ENCODE results near the gene SPG7. TPM values are rescaled to one million over a fixed set of nuclear protein-coding genes. Genes with fewer than 3 reads are reported as not detected.
A peak's percentile ranks its signal among the peaks of the same experiment; 100 is the strongest.

Gene SPG7
- total RNA-seq, 2 donors from 2014 or later, result 214 to 333 TPM

GRCh38 chr16:89576153-89577054 lies 68.2 kb downstream of the SPG7 start:
- DNase-seq (ENCODE audit: low spot score), result no peak
- H3K9me3 ChIP-seq, result no peaks in the 10 kb centered on the region
- H3K4me3 ChIP-seq, result peak overlapping the region; percentile 38
- peaks cover 11 to 17% of the 10 kb centered on the region in 2 donors for H3K4me1 ChIP-seq (ENCODE audit: control insufficient read depth in 1 of 2, low read depth in 2 of 2)
- ATAC-seq (ENCODE audit: insufficient number of reproducible peaks, low FRiP score, low read depth), result no peak
- H3K27ac ChIP-seq, result no peak overlapping the region
- H3K36me3 ChIP-seq, result no peaks in the 10 kb centered on the region
- no peak for TF ChIP-seq CTCF (IDR thresholded peaks at IDR 0.05)
- peaks cover 4% of the 10 kb centered on the region for H3K27me3 ChIP-seq (replicated peaks; ENCODE audit: insufficient read depth)

- Histone ChIP-seq H3K4me1 (ENCODE audit: control insufficient read depth in 1 of 2, low read depth in 2 of 2) (peaks cover 11 to 17% of the 10 kb centered on the region in 2 donors), H3K4me3 (no peak overlapping the region), H3K9me3 (no peaks in the 10 kb centered on the region), H3K27ac (no peak overlapping the region), H3K27me3 (replicated peaks; ENCODE audit: insufficient read depth) (peaks cover 4% of the 10 kb centered on the region), H3K36me3 (no peaks in the 10 kb centered on the region)
- no peak for TF ChIP-seq CTCF (IDR thresholded peaks at IDR 0.05)
- ATAC-seq (ENCODE audit: insufficient number of reproducible peaks, low FRiP score, low read depth), result no peak
- DNase-seq (ENCODE audit: low spot score), result no peak
Measured at GRCh38 chr16:89577055-89577759, 69.0 kb downstream of the SPG7 start.

GRCh38 chr16:89579351-89579750 lies 71.1 kb downstream of the SPG7 start:
- H3K27me3 ChIP-seq (replicated peaks; ENCODE audit: insufficient read depth), result peaks cover 4% of the 10 kb centered on the region
- no peaks in the 10 kb centered on the region for H3K36me3 ChIP-seq
- TF ChIP-seq CTCF (IDR thresholded peaks at IDR 0.05), result no peak
- no peak for DNase-seq (ENCODE audit: low spot score)
- H3K4me3 ChIP-seq, result no peak overlapping the region
- peaks cover 10 to 16% of the 10 kb centered on the region in 2 donors for H3K4me1 ChIP-seq (ENCODE audit: control insufficient read depth in 1 of 2, low read depth in 2 of 2)
- no peaks in the 10 kb centered on the region for H3K9me3 ChIP-seq
- ATAC-seq (ENCODE audit: insufficient number of reproducible peaks, low FRiP score, low read depth), result no peak
- no peak overlapping the region for H3K27ac ChIP-seq

- Histone ChIP-seq H3K4me3 (no peak overlapping the region), H3K36me3 (no peaks in the 10 kb centered on the region), H3K27me3 (replicated peaks; ENCODE audit: insufficient read depth) (no peaks in the 10 kb centered on the region), H3K4me1 (ENCODE audit: control insufficient read depth in 1 of 2, low read depth in 2 of 2) (no peaks in the 10 kb centered on the region), H3K27ac (no peak overlapping the region), H3K9me3 (no peaks in the 10 kb centered on the region)
- TF ChIP-seq CTCF (IDR thresholded peaks at IDR 0.05), result no peak
- ATAC-seq (ENCODE audit: insufficient number of reproducible peaks, low FRiP score, low read depth) (no peak), DNase-seq (ENCODE audit: low spot score) (no peak)
Measured at GRCh38 chr16:89581045-89581695, 73.0 kb downstream of the SPG7 start.
